Kidney (tissue), 14 donors: ENCODE measurements around the gene CUL7. TPM values are rescaled to one million over a fixed set of nuclear protein-coding genes. Genes with fewer than 3 reads are reported as not detected.
"Not testable (repeated sequence)": the region's sequence is repeated elsewhere in the genome, so short reads cannot be mapped to it uniquely, and the experiment has no call there.

Experiments
- DNase-seq, 5 donors: peaks; one replicate each; pipeline ENCODE4 v3.0.0-alpha.2; 2013 to 2020
- FAIRE-seq: peaks from 2 replicates; lab custom pipeline; 2012; peaks lifted over from hg19 to GRCh38; lab: Jason Lieb, UNC
- H3K27ac ChIP-seq, 2 donors: one replicate each; pipeline ENCODE4 v1.7.0; 2013; ENCODE audit warnings: low read depth in 2 of 2, low read length in 2 of 2, inconsistent platforms in 1 of 2
- H3K27me3 ChIP-seq: one replicate; pipeline ENCODE4 v1.7.1; 2013; ENCODE audit warnings: low read length, inconsistent platforms; ENCODE audit not compliant: control insufficient read depth, insufficient read depth
- H3K36me3 ChIP-seq, 3 donors: one replicate each; pipeline versions ENCODE4 v1.7.0 to v1.7.1; 2013; ENCODE audit warnings: low read length in 3 of 3, control low read depth in 1 of 3, inconsistent platforms in 1 of 3; ENCODE audit not compliant: insufficient read depth in 3 of 3, control insufficient read depth in 2 of 3
- H3K4me1 ChIP-seq, 3 donors: one replicate each; pipeline versions ENCODE4 v1.7.0 to v1.7.1; 2013; ENCODE audit warnings: low read length in 3 of 3, inconsistent platforms in 1 of 3, low read depth in 1 of 3; ENCODE audit not compliant: control insufficient read depth in 2 of 3, insufficient read depth in 2 of 3
- H3K4me3 ChIP-seq, 3 donors: one replicate each; pipeline versions ENCODE4 v1.7.0 to v1.8.1; 2013; ENCODE audit warnings: low read length in 3 of 3, control low read depth in 1 of 3, inconsistent platforms in 1 of 3
- H3K9ac ChIP-seq, 3 donors: one replicate each; pipeline versions ENCODE4 v1.7.0 to v1.7.1; 2013; ENCODE audit warnings: low read length in 3 of 3, control low read depth in 1 of 3, inconsistent platforms in 1 of 3
- H3K9me3 ChIP-seq, 3 donors: one replicate each; pipeline versions ENCODE4 v1.7.0 to v1.7.1; 2013; ENCODE audit warnings: low read length in 3 of 3, control low read depth in 1 of 3, inconsistent platforms in 1 of 3; ENCODE audit not compliant: control insufficient read depth in 2 of 3, insufficient read depth in 1 of 3
- CTCF ChIP-seq: IDR thresholded peaks from 3 replicates; pipeline ENCODE4 v1.5.1; 2012; ENCODE audit warnings: mild to moderate bottlenecking, moderate library complexity, borderline replicate concordance; ENCODE audit not compliant: insufficient read depth; ENCODE audit errors: extremely low read depth
- intact Hi-C: fragments of 100-400 bp; cut with DNase I; formaldehyde crosslinking; loops from one replicate; pipeline ENCODE4 v1.11.1; 2022
- polyA plus RNA-seq: library from polyadenylated mRNA; stranded (reverse); fragments of 350-450 nt; fragmentation: Illumina TruSeq; extraction: RNeasy Lipid Tissue Mini Kit (QIAGEN cat#74804); gene quantifications from one replicate; pipeline ENCODE4 v1.2.3, GENCODE V29; 2014; ENCODE audit warnings: low read depth, low replicate concordance; ENCODE audit not compliant: insufficient read depth
- total RNA-seq: library from RNA; stranded (reverse); fragmentation: NEBNext Ultra II Directional; extraction: Animal tissue kit (Norgen Biotek cat#: 25700); gene quantifications from one replicate; pipeline ENCODE4 v1.2.1, GENCODE V29; 2021
- donor health status: control.
- donor health status: control.
- donor health status: control.
- donor health status: control.
- donor health status: control.
- donor health status: DM: yes; HTN: yes; CAD: no.
- donor health status: Normal renal cell carcinoma (clear cell type).

Gene CUL7
- total and polyA plus RNA-seq, 2 donors from 2014 or later = 10.1 to 24.5 TPM

DNA sequence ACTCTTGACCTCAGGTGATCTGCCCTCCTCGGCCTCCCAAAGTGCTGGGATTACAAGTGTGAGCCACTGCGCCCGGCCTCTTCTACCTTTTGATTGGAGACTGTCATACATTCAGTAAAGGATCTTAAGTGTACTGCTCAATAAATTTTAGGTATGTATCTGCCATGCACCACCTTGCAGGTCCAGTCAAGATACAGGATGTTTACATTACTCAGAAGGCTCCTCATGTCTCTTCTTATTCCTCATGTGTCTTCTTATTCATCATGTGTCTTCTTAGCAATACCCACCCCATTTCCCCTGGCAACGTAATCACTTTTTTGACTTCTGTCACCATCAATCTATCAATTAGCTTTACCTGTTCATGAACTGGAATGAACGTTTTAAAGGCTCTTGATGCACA lies 47.8 kb downstream of the CUL7 start:
- no peaks in the 10 kb centered on the region for H3K9me3 ChIP-seq
- TF ChIP-seq CTCF = no peak
- no peak overlapping the region for H3K4me3 ChIP-seq
- no peaks in the 10 kb centered on the region for H3K4me1 ChIP-seq
- intact Hi-C loops = no loop called here
- no peak overlapping the region for H3K27ac ChIP-seq
- peaks cover 6 to 30% (median 16%) of the 10 kb centered on the region in 3 donors for H3K36me3 ChIP-seq
- H3K9ac ChIP-seq = no peak overlapping the region
- FAIRE-seq (no peak), DNase-seq (no peak)
- H3K27me3 ChIP-seq = no peaks in the 10 kb centered on the region

DNA sequence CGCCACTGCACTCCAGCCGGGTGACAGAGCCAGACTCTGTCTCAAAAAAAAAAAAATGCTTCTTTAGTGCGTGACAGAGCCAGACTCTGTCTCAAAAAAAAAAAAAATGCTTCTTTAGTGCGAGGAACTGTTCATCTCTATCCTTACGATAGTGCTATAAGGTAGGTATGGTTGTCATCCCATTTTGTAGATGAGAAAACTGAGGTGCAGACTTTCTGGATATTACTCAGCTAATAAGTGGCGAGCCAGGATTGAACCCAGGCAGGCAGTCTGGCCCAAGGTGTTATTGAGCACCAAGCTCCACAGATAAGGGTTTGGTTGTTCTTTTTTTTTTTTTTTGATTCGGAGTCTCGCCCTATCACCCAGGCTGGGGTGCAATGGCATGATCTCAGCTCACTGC lies 51.8 kb downstream of the CUL7 start:
- Histone ChIP-seq H3K36me3 (peaks cover 0 to 5% (median 2%) of the 10 kb centered on the region in 3 donors), H3K9me3 (no peaks in the 10 kb centered on the region), H3K4me1 (no peaks in the 10 kb centered on the region), H3K9ac (no peak overlapping the region), H3K27me3 (no peaks in the 10 kb centered on the region), H3K4me3 (no peak overlapping the region), H3K27ac (no peak overlapping the region)
- no peak for DNase-seq
- no peak for FAIRE-seq
- TF ChIP-seq CTCF = no peak
- intact Hi-C loops = no loop called here

DNA sequence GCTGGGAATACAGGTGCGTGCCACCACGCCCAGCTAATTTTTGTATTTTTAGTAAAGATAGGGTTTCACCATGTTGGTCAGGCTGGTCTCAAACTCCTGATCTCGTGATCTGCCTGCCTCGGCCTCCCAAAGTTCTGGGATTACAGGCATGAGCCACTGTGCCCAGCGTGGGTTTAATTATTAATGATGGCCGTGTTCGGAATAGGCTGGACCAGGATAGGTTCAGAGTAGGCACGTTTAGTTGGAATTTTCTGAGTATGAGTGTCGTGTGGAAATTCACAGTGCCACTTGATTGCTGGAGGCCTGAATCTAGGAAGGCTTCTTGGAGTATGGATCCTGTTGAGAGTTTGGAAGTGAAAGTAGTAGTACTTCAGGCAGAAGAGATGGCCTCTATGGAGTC lies 55.4 kb downstream of the CUL7 start:
- H3K9ac ChIP-seq, FAIRE-seq, H3K9me3 ChIP-seq, H3K4me1 ChIP-seq, H3K27ac ChIP-seq, intact Hi-C loops, H3K36me3 ChIP-seq, H3K4me3 ChIP-seq, DNase-seq, H3K27me3 ChIP-seq: not testable (repeated sequence)

DNA sequence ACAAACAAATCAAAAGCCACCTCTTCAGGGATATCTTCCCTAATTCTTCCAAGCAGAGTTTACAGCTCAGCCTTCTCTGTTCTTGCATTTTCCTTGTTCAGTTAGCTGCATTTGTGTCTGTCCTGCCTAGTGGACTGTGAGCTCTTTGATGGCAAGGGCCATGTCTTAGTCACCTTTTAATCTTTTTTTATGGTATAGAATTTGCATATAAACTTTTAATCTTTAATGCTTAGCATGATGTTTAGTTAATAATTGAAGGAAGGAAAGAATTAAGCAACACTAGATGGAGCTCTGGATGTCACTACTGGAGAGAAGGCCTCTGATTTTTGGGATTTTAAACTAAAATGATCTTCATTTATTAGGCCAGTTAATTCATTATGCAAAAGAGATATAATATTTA lies 57.1 kb downstream of the CUL7 start:
- Histone ChIP-seq H3K4me3 (no peak overlapping the region), H3K4me1 (no peaks in the 10 kb centered on the region), H3K9me3 (no peaks in the 10 kb centered on the region), H3K36me3 (peaks cover 0 to 2% (median 0%) of the 10 kb centered on the region in 3 donors), H3K27ac (no peak overlapping the region), H3K9ac (no peak overlapping the region), H3K27me3 (no peaks in the 10 kb centered on the region)
- intact Hi-C loops = no loop called here
- DNase-seq (peak in 1 of 5 donors; percentile 14), FAIRE-seq (no peak)
- TF ChIP-seq CTCF = no peak
